KBM-7 (cell line): ENCODE data around the gene CPNE9.

ENCODE experiments used
- DNase-seq: peaks from one replicate; pipeline ENCODE4 v3.0.0-alpha.2; 2015
- in situ Hi-C: fragments of 300-500 bp; cut with MboI; formaldehyde crosslinking; loops from 2 replicates; pipeline ENCODE4 v1.14.3; 2020; ENCODE audit warnings: low sequenced_read_pairs, low pct_unique_long_range_greater_than_20kb, mixed read lengths

The CPNE9 gene, protein sequence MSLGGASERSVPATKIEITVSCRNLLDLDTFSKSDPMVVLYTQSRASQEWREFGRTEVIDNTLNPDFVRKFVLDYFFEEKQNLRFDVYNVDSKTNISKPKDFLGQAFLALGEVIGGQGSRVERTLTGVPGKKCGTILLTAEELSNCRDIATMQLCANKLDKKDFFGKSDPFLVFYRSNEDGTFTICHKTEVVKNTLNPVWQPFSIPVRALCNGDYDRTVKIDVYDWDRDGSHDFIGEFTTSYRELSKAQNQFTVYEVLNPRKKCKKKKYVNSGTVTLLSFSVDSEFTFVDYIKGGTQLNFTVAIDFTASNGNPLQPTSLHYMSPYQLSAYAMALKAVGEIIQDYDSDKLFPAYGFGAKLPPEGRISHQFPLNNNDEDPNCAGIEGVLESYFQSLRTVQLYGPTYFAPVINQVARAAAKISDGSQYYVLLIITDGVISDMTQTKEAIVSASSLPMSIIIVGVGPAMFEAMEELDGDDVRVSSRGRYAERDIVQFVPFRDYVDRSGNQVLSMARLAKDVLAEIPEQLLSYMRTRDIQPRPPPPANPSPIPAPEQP

DNA sequence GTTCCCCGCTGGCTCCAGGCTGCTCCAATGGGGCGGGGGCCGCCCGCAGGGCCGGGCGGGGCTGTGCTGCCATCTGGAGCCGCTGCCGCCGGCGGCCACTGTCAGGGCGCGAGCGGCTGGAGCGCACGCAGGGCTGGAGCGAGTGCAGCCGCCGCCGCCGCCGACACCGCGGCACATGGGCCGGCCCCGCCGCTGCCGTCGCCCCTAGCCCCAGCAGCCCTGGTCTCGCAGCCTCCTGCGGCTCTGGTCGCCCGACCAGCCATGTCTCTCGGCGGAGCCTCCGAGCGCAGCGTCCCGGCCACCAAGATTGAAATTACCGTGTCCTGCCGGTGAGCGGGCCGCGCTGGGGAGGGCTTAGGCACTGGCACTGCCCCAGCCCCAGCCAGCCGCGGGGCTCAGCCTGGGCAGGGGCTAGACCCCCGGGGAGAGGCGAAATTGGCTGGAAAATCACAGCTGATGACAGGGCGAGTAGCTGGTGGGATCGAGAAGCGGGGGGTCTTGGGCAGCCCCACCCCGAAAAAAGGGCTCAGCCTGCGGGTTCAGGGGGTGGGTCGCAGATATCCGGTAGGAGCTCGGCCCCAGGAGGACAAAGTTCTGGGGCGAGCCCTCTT lies at the start of gene CPNE9:
Gene CPNE9 (plus strand): TSS at position 98 of the 611 bp plus-strand sequence. CDS start 164 bp downstream, at position 262.
- in situ Hi-C loops, result no loop called here
- DNase-seq, result no peak

DNA sequence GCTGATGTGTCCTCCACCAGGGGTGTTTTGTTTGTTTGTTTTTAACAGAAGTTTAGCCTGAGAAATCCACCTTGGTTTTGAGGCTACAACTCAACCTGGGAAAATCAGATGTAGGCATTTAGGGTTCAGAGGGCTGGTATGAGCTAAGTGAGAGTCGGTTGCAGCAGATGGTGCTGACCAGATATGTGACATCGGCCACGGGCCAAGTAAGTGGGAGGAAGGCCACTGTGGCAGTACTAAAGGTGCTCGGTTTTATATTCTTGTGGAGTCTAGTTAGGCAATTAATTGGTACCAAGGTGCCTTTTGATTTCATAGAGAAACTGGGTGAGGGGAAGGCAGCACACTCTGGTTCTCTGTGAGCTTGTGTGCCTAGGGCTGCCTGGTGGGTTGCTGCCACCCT lies 43.8 kb upstream of the CPNE9 start:
- in situ Hi-C loops, result no loop called here
- DNase-seq, result no peak

DNA sequence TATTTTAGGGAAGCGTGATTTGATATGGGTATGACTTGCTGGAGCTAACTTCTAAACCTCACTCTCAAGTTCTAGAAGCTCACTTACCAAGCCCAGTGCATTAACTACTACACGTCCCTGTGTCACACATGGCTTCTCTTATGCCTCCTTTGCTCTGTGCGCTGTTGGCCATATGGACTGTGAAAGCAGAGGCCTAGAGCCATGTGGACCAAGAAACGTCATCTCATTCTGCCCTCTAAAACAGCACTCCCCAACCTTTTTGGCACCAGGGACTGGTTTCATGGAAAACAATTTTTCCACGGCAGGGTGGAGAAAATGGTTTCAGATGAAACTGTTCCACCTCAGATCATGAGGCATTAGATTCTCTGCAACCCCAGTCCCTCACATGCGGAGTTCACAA lies 42.7 kb upstream of the CPNE9 start:
- in situ Hi-C loops, result no loop called here
- DNase-seq, result no peak

DNA sequence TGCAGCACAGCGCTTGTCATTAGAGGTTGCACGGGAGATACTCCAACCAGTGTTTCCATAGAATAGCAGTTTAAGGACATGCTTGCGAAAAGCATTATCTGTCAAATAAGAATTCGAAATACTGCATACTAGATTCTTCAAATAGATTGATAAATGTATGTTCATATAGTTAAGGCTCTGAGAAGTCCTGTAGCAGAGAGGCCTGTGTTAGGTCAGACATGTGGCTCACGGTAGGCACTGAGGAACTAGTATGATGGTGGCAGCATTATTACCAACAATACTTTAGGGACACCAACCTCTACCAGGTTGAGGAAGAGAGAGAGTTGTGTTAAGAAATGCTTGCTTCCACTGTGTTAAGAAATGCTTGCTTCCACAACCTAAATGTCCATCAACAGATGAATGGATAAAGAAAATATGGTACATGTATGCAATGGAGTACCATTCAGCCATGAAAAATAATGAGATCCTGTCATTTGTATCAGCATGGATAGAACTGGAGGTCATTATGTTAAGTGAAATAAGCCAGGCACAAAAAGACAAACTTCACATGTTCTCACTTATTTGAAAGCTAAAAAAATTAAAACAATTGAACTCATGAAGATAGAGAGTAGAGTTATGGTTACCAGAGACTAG lies 39.4 kb upstream of the CPNE9 start:
- no peak for DNase-seq
- in situ Hi-C loops, result no loop called here

DNA sequence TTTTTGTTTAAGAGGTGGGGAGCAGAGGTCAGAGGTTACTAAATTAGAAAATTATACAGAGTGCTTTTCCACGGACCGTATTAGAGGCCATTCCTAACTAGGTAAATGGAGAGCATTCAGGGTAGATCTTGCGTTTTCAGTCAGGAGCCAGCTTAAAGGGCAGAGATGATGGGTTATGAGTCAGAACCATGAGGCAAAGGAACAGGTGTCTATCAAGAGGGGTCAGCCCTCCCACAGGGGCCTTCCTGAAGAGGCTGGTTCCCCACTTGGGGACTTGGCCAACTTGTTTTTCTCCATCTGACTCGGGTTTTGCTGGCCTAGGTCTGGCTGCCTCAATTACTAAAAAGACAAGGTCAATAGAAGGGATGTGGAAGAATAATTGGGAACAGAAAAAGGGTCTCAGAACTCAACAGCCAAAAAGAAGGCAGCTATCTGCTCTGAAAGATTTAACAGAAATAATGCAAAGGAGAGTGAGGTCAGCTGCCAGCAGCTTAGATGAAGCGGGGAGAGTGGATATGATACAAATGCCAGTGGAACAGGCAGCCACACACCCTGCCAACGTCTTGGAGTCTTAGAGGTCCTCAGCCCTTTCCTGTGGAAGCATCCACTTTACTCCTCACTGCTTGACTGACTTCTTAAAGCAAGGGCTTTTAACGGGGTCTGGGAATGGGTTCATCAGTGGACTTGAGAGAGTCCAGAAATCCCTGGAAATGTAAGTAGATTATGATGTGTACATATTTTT lies 36.8 kb upstream of the CPNE9 start:
- DNase-seq, result no peak
- in situ Hi-C loops, result no loop called here

DNA sequence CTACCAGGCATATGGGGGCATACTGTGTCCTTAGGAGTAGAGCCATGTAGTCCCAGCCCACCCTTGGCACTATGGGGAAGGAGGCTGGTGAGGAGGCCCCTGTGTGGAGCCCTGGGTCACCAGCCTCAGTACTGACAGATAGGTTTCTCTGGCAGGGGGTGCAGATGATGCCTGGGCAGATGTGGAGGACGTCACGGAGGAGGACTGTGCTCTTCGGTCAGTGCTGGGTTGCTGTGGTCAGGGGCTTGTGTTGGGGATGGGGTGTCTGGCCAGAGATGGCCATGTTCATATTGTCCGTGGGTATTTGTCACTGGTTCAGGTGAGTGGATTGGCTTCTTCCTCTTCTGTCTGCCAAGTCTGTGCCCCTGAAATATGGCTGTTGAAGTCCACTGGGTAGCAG lies 34.4 kb upstream of the CPNE9 start:
- no peak for DNase-seq
- in situ Hi-C loops, result no loop called here

DNA sequence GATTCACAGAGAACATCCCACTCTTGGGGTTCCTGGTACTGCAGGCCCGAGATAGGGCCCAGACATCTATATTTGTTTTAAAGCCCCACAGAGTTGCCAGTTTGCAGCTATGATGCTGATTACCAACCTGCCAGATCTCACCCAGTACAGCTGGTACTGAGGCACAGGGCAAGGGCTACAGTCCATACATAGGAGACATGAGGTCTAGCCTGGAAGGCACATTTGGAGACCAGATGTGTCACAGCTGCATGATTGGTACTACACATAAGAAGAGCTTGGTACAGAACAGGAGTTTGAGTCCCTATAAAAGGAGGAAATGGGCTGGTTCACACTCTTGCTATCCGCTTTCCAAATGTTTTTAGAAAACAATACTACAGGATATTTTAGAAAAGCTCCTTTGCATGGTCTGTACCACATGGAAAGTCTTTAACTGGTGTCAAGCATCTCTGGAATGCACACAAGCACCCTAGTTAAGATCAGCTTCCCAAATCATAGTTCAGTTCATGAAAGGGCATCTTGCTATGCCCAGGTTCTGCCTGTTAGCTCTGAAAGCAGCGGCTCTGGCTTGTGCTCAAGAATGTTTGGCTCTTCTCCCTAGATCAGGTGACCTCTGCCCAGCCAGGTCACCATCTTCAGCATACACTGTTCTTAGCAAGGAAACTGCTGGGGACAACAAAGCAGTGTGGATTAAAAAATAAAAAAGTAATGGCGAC lies 33.8 kb upstream of the CPNE9 start:
- in situ Hi-C loops, result no loop called here
- DNase-seq, result no peak

DNA sequence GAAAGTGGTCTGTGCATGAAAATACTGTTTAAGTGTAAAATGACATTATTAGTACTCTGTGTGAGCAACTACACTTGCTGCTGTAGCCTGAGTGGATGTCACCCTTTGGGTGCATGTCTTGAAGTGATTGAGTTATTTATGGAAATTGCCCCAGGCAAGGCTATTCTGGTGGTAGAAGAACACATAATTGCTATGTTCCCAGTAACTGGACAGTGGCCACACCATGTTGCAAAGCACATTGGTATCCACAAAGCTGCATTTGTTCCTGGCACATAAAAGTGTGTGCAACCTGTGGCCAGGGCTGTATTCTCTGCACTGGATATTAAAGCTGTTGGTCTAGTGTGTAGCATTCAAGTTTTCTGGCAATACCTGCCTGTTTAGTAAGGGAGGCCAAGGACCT lies 30.6 kb upstream of the CPNE9 start:
- no peak for DNase-seq
- in situ Hi-C loops, result no loop called here

DNA sequence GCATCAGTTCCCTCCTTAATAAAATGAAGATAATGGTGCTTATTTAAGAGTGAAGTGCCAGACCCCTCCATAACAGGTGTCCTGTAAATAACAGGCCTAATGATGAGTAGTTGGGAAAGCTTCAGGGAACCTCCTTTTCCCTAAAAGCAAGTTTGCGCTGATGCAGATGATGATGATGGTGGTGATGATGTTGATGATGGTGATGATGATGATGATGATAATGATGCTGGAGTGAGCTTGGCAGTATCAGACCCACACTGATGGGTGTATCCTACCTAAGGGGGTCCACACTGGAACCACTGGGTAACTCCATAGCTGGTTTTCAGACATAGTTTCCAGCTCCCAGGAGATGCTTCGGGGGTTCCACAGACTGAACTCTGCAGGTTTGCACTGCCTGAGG lies 29.9 kb upstream of the CPNE9 start:
- DNase-seq, result no peak
- in situ Hi-C loops, result no loop called here

DNA sequence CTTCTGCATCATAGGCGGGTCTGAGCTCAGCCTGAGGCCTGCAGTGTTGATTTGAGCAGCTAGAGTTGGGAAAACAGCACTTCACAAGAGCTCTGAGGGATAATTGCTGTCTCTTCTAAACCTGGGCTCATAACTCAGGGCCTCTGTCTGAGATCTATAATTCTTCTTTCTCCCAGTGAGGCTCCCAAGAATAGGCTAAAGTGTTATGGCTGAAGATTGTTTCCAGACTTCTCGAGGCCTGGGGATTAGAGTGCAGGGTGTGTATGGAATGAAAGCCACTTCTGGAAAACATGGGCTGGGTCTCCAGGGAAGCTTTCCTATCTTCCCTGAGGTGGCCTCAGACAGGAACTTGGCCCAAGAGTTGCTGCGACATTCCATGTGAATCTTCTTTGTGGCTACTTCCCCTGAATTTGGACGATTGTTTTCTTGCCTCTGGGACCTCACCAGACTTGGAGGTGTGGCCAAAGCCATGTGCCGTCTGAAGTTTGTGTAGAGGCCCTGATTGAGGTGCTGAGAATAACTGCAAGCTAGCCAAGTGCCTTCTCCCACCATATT lies 27.8 kb upstream of the CPNE9 start:
- DNase-seq, result no peak
- in situ Hi-C loops, result no loop called here

DNA sequence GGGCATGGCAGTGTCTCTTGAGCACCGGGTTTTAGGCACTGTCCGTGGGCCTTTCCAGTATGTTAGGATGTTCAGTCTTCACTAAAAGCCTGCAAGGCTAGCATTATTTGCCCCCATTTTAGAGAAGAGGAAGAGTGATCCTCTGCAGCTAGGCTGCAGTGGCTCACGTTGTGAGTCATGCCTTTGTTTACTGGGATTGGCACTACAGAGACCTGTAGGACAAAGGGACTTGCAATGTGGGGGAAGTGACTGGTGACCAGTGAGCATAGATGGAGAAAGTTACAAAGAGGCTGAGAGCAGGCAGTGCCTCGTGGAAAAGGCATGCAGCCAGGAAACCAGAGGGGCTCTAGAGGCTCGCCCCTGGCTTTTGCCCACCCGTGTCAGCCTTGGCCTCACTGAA lies 26.8 kb upstream of the CPNE9 start:
- in situ Hi-C loops, result no loop called here
- no peak for DNase-seq

DNA sequence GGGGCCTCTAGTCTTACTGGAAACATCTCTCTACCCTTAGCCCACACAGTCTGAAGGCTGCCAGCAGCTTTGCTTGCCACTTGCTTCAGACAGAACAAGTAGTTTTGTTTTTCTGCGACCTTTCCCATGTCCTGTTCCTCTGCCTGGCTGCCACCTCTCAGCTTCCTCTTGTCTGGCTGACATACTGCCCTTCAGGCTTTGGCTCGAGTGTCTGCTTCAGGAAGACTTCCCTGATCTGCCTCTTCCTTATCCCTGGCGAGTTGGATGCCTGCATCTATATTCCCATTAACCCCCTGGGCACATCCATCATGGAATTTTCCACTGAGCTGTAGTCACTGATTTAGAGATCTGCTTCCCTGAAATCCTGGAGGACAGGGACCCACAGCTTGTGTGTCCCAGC lies 25.1 kb upstream of the CPNE9 start:
- in situ Hi-C loops, result no loop called here
- DNase-seq, result no peak

DNA sequence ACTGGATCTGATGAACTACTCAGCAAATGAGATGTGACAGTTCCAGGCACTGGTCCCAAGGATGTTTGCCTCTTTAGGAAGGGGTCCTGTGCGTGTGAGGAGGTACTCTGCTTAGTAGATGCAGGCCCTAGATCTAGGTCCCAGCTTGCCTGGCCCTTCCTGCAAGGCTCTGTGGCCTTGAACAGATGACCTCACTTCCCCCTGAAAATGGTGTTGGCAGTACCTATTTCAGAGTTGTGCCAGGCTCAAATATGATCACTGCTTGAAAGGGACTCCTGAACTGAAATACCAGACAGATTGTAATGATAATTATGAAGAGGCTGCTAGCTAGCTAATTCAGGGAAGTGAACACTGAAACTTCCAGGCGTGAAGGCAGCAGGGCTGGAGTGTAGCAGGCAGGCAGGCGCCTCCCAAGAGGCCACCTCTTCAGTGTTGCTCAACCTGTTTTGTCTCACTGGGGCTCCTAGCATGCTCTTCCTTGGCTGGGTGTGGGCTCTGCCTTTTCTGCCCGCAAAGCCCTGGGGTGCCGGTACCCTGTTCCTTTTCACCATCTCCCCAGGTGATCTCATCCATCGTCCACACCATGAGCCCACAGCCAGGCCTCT lies 24.1 kb upstream of the CPNE9 start:
- no peak for DNase-seq
- in situ Hi-C loops, result no loop called here

DNA sequence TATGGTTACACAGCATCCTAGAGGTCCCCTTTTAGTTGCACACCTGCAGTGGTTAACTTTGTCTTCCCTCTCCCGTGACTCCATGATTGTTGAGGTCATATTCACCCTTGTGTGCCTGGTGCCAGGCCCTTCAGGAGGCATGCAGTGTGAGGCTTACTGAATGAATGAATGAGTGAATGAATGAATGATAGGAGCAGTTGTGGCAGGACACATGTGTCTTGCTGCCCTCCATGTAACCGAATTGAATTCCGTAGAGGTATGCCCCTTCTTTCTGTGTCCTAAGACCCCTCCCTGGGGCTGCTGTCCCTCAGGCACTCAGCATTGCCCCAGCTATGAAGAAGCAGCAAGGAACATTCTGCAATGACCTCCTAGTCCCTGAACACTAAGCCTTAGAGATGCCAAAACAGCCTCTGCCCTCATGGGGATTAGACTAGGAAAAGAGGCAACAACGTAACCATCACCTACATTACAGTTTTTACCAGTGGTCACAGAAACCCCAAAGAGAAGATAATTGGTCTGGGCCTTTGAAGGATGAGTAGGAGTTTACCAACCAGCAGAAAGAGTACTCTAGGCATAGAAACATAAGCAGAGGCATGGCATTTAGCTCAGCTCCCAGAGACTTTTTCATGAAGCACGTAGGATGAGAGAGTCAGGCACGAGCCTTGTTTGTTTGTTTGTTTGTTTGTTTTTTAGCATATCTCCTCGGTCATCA lies 22.5 kb upstream of the CPNE9 start:
- no peak for DNase-seq
- in situ Hi-C loops, result no loop called here

DNA sequence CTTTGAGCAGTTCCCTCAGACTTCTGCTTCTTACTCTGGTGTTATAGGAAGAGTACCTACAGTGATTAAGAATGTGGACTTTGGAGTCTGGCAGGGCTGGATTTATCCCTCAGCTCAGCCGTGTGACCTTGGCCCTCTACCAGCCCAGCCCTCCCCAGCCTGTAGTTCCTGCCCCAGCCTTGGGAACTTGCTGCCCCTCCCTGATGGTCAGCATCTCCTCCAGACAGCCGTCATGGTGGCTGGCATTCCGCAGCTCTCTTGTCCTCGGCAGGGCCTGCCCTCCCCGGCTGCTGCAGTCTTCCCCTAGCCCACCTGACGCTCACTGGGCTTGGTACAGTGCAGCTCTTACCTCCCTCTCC lies 21.9 kb upstream of the CPNE9 start:
- no peak for DNase-seq
- in situ Hi-C loops, result no loop called here

DNA sequence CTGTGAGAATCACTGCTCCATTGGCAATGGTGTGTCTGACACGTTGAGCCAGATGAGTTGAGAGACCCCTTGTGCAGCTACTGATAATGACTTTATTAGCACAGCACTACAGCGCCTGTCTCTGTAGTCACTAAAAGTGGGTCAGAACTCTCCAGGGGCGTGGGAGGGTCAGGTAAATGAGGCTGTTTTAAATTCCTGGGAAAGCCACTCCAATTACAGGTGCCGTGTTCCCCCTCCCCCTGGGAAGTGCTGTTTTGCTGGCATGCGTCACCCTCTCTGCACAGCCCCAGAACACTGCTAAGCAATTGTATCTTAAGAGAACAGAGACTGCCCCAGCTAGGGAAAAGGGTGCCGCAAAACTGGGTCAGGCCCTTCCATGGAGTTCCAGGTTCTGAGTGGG lies 21.5 kb upstream of the CPNE9 start:
- DNase-seq, result no peak
- in situ Hi-C loops, result no loop called here

DNA sequence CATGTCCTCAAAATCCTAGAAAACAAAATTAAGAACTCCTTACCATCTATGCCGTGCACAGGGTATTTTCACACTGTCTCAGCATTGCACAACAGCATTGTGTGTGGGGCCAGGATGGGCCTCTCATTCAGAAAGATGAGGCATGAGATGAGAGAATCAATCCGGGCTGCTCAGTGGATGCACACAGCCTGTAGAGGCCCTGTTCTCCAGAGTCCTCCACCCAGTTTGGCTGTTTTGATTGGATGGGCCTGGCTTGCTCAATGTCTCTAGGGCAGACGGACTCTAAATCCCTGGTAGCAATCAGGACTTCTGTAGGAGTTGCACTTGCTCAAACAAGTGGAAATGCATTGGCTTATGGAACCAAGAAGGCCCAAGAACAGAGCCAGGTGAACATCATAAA lies 20.2 kb upstream of the CPNE9 start:
- in situ Hi-C loops, result no loop called here
- no peak for DNase-seq
